ENCODE results near the gene KLF16.
A peak's percentile ranks its signal among the peaks of the same experiment; 100 is the strongest.

KLF16 gene

GRCh38 chr19:1843116-1843515, 20.3 kb downstream of the KLF16 start:
- DNase-seq (ENCODE audit: low read depth, low spot score) = no peak

GRCh38 chr19:1841209-1841924, 22.0 kb downstream of the KLF16 start:
- no peak for DNase-seq (ENCODE audit: low read depth, low spot score)

GRCh38 chr19:1840541-1841115, 22.8 kb downstream of the KLF16 start:
- no peak for DNase-seq (ENCODE audit: low read depth, low spot score)

GRCh38 chr19:1839658-1840540, 23.5 kb downstream of the KLF16 start:
- DNase-seq (ENCODE audit: low read depth, low spot score) = no peak

- DNase-seq (ENCODE audit: low read depth, low spot score) = no peak
These were observed 25.7 kb downstream of the KLF16 start for GRCh38 chr19:1837625-1838105.

GRCh38 chr19:1837222-1837565, 26.2 kb downstream of the KLF16 start:
- DNase-seq (ENCODE audit: low read depth, low spot score) = no peak

- DNase-seq (ENCODE audit: low read depth, low spot score) = no peak
These were observed 26.7 kb downstream of the KLF16 start for GRCh38 chr19:1836458-1837221.

GRCh38 chr19:1833540-1833939, 29.8 kb downstream of the KLF16 start:
- DNase-seq (ENCODE audit: low read depth, low spot score) = no peak

- no peak for DNase-seq (ENCODE audit: low read depth, low spot score)
These were observed 31.2 kb downstream of the KLF16 start for GRCh38 chr19:1832046-1832663.

- no peak for DNase-seq (ENCODE audit: low read depth, low spot score)
These were observed 32.4 kb downstream of the KLF16 start for GRCh38 chr19:1830978-1831377.

GRCh38 chr19:1830568-1830967, 32.8 kb downstream of the KLF16 start:
- DNase-seq (ENCODE audit: low read depth, low spot score) = no peak

GRCh38 chr19:1829958-1830357, 33.4 kb downstream of the KLF16 start:
- DNase-seq (ENCODE audit: low read depth, low spot score) = no peak

GRCh38 chr19:1828279-1829238, 34.8 kb downstream of the KLF16 start:
- DNase-seq (ENCODE audit: low read depth, low spot score) = no peak

- no peak for DNase-seq (ENCODE audit: low read depth, low spot score)
These were observed 35.7 kb downstream of the KLF16 start for GRCh38 chr19:1827566-1828278.

GRCh38 chr19:1826557-1827521, 36.5 kb downstream of the KLF16 start:
- no peak for DNase-seq (ENCODE audit: low read depth, low spot score)

- DNase-seq (ENCODE audit: low read depth, low spot score) = peak; percentile 36
These were observed 37.3 kb downstream of the KLF16 start for GRCh38 chr19:1825909-1826556.

- DNase-seq (ENCODE audit: low read depth, low spot score) = no peak
These were observed 39.1 kb downstream of the KLF16 start for GRCh38 chr19:1824252-1824622.
